HG03342 (cell line): ENCODE measurements around the gene EMP1.

Experiments
- ATAC-seq: cut with Tn5 transposase; IDR thresholded peaks from one replicate; pipeline ENCODE4 v1.9.1; 2021; ENCODE audit warnings: mild to moderate bottlenecking, moderate library complexity; ENCODE audit not compliant: unreplicated experiment

The EMP1 gene

GRCh38 chr12:13195250-13195649, 1.3 kb upstream of the EMP1 start:
- no peak for ATAC-seq

GRCh38 chr12:13195785-13196129, 769 bp upstream of the EMP1 start:
- no peak for ATAC-seq

- no peak for ATAC-seq
These were observed 506 bp downstream of the EMP1 start for GRCh38 chr12:13197032-13197431.

- no peak for ATAC-seq
These were observed 1.1 kb downstream of the EMP1 start for GRCh38 chr12:13197526-13198143.

- no peak for ATAC-seq
These were observed 1.7 kb downstream of the EMP1 start for GRCh38 chr12:13198241-13198640.

GRCh38 chr12:13198876-13199275, 2.4 kb downstream of the EMP1 start:
- ATAC-seq = no peak

GRCh38 chr12:13199592-13199991, 3.1 kb downstream of the EMP1 start:
- no peak for ATAC-seq

GRCh38 chr12:13200841-13201240, 4.3 kb downstream of the EMP1 start:
- no peak for ATAC-seq

GRCh38 chr12:13203034-13203922, 6.8 kb downstream of the EMP1 start:
- ATAC-seq = no peak

- ATAC-seq = no peak
These were observed 7.9 kb downstream of the EMP1 start for GRCh38 chr12:13204428-13204827.

- ATAC-seq = no peak
These were observed 9.5 kb downstream of the EMP1 start for GRCh38 chr12:13205809-13206559.

GRCh38 chr12:13206560-13206897, 10.0 kb downstream of the EMP1 start:
- ATAC-seq = no peak

- ATAC-seq = no peak
These were observed 12.3 kb downstream of the EMP1 start for GRCh38 chr12:13208533-13209435.

- ATAC-seq = no peak
These were observed 13.1 kb downstream of the EMP1 start for GRCh38 chr12:13209436-13210235.

- no peak for ATAC-seq
These were observed 14.0 kb downstream of the EMP1 start for GRCh38 chr12:13210236-13211190.

- no peak for ATAC-seq
These were observed 14.8 kb downstream of the EMP1 start for GRCh38 chr12:13211191-13211858.

GRCh38 chr12:13211859-13212664, 15.5 kb downstream of the EMP1 start:
- ATAC-seq = no peak

GRCh38 chr12:13215056-13215455, 18.5 kb downstream of the EMP1 start:
- no peak for ATAC-seq
